ENCODE measurements around the gene ICAM2. TPM values are rescaled to one million over a fixed set of nuclear protein-coding genes. Genes with fewer than 3 reads are reported as not detected.
"Not testable (repeated sequence)": the region's sequence is repeated elsewhere in the genome, so short reads cannot be mapped to it uniquely, and the experiment has no call there.

Gene ICAM2
- total RNA-seq, 1 experiment from 2014 or later, result 2.0 TPM

DNA sequence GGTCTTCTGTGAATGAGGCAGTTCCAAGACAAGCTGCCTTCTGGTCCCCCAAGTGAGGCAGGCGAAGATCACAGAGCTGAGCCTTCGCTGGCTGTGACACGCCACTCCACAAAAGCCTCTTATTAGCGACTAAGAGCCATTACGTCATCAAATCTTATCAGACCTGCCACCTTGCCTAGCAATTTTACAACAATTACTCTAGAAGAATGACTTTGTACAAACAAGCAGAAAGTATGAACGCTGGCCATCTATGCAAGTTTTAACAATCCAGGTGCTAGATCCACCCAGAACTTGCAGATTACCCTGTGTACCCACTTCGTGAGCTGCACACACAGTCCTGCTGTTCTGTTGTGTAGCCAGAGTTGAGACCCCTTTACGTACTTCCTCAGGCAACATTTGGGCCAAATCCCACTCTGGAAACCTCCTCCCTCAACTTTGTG lies 3.8 kb upstream of the ICAM2 start:
- H3K27me3 Mint-ChIP-seq (ENCODE audit: insufficient read depth, unreplicated experiment), result no peaks in the 10 kb centered on the region
- POLR2A ChIA-PET, result no interaction called here
- peaks cover 11% of the 10 kb centered on the region for H3K36me3 Mint-ChIP-seq (ENCODE audit: insufficient read depth, unreplicated experiment)
- no peak overlapping the region for H3K27ac Mint-ChIP-seq (ENCODE audit: unreplicated experiment)
- H3K4me3 Mint-ChIP-seq (ENCODE audit: unreplicated experiment), result no peak overlapping the region
- no peaks in the 10 kb centered on the region for H3K9me3 ChIP-seq
- no peaks in the 10 kb centered on the region for H3K9me3 Mint-ChIP-seq (ENCODE audit: unreplicated experiment)
- intact Hi-C loops (cut with micrococcal nuclease; ENCODE audit: unreplicated experiment), result no loop called here
- no TSS peak for BruUV-seq (replicated peaks)
- no peak overlapping the region for H3K4me3 ChIP-seq (ENCODE audit: low read depth, low read length)
- no peak for DNase-seq
- H3K27me3 ChIP-seq (replicated peaks; ENCODE audit: control insufficient read depth, insufficient read depth, low read length), result no peaks in the 10 kb centered on the region
- no peaks in the 10 kb centered on the region for H3K4me1 ChIP-seq
- TF ChIP-seq, protein P1, sequence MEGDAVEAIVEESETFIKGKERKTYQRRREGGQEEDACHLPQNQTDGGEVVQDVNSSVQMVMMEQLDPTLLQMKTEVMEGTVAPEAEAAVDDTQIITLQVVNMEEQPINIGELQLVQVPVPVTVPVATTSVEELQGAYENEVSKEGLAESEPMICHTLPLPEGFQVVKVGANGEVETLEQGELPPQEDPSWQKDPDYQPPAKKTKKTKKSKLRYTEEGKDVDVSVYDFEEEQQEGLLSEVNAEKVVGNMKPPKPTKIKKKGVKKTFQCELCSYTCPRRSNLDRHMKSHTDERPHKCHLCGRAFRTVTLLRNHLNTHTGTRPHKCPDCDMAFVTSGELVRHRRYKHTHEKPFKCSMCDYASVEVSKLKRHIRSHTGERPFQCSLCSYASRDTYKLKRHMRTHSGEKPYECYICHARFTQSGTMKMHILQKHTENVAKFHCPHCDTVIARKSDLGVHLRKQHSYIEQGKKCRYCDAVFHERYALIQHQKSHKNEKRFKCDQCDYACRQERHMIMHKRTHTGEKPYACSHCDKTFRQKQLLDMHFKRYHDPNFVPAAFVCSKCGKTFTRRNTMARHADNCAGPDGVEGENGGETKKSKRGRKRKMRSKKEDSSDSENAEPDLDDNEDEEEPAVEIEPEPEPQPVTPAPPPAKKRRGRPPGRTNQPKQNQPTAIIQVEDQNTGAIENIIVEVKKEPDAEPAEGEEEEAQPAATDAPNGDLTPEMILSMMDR (IDR thresholded peaks at IDR 0.05; ENCODE audit: insufficient read depth in 1 of 2, low read depth in 1 of 2, low read length in 1 of 2, severe bottlenecking in 1 of 2, unreplicated experiment in 1 of 2), result no peak
- CTCF ChIA-PET, result interaction anchor here (1.0 to 9.1 kb wide), 2 partner anchors 72 to 110 kb away, joined by 8 to 277 read pairs; no protein-coding TSS in a partner anchor
- H3K4me1 Mint-ChIP-seq (ENCODE audit: low read depth, unreplicated experiment), result peaks cover 16% of the 10 kb centered on the region
- no peaks in the 10 kb centered on the region for H3K36me3 ChIP-seq (ENCODE audit: control insufficient read depth, insufficient read depth, low read length)

DNA sequence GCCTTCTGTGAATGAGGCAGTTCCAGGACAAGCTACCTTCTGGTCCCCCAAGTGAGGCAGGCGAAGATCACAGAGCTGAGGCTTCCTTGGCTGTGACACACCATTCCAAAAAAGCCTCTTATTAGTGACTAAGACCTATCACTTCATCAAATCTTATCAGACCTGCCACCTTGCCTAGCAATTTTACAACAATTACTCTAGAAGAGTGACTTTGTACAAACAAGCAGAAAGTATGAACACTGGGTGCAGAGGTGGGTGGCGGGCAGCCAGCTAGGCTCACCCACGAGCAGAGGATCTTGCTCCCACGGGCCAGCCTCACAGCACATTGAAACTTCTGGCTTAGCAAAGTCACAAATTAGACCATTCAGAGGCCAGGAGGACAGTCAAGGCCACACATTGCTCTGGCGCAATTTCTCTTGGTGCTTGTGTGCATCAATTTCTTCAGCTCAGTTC lies 2.2 kb upstream of the ICAM2 start:
- TF ChIP-seq, protein P1 (IDR thresholded peaks at IDR 0.05; ENCODE audit: insufficient read depth in 1 of 2, low read depth in 1 of 2, low read length in 1 of 2, severe bottlenecking in 1 of 2, unreplicated experiment in 1 of 2), result no peak
- intact Hi-C loops (cut with micrococcal nuclease; ENCODE audit: unreplicated experiment), result no loop called here
- no peaks in the 10 kb centered on the region for H3K9me3 ChIP-seq
- peaks cover 16% of the 10 kb centered on the region for H3K4me1 Mint-ChIP-seq (ENCODE audit: low read depth, unreplicated experiment)
- H3K27me3 ChIP-seq (replicated peaks; ENCODE audit: control insufficient read depth, insufficient read depth, low read length), result no peaks in the 10 kb centered on the region
- no peaks in the 10 kb centered on the region for H3K9me3 Mint-ChIP-seq (ENCODE audit: unreplicated experiment)
- H3K4me3 Mint-ChIP-seq (ENCODE audit: unreplicated experiment), result no peak overlapping the region
- no peaks in the 10 kb centered on the region for H3K36me3 ChIP-seq (ENCODE audit: control insufficient read depth, insufficient read depth, low read length)
- CTCF ChIA-PET, result interaction anchor here (0.7 kb wide), 1 partner anchor 123 kb away, joined by 3 read pairs; no protein-coding TSS in a partner anchor
- POLR2A ChIA-PET, result no interaction called here
- H3K4me1 ChIP-seq, result no peaks in the 10 kb centered on the region
- H3K27ac Mint-ChIP-seq (ENCODE audit: unreplicated experiment), result no peak overlapping the region
- BruUV-seq (replicated peaks), result no TSS peak
- DNase-seq, result peak in 1 of 2 experiments; percentile 10
- H3K27me3 Mint-ChIP-seq (ENCODE audit: insufficient read depth, unreplicated experiment), result no peaks in the 10 kb centered on the region
- no peak overlapping the region for H3K4me3 ChIP-seq (ENCODE audit: low read depth, low read length)
- H3K36me3 Mint-ChIP-seq (ENCODE audit: insufficient read depth, unreplicated experiment), result peaks cover 11% of the 10 kb centered on the region

DNA sequence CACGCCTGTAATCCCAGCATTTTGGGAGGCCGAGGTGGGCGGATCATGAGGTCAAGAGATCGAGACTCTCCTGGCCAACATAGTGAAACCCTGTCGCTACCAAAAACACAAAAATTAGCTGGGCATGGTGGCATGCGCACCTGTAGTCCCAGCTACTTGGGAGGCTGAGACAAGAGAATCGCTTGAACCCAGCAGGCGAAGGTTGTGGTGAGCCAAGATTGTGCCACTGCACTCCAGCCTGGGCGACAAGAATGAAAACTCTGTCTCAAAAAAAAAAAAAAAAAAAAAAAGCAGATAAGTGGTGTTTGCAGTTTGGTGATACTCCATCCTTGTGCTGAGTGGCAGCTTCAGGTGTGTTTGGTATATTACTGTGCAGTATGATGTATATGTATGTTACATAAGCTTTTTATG lies 877 bp downstream of the ICAM2 start:
- H3K4me1 Mint-ChIP-seq (ENCODE audit: low read depth, unreplicated experiment); H3K4me3 ChIP-seq (ENCODE audit: low read depth, low read length); POLR2A ChIA-PET; H3K36me3 Mint-ChIP-seq (ENCODE audit: insufficient read depth, unreplicated experiment); DNase-seq; intact Hi-C loops (cut with micrococcal nuclease; ENCODE audit: unreplicated experiment); H3K27ac Mint-ChIP-seq (ENCODE audit: unreplicated experiment); BruUV-seq (replicated peaks); H3K4me3 Mint-ChIP-seq (ENCODE audit: unreplicated experiment); H3K9me3 ChIP-seq; H3K36me3 ChIP-seq (ENCODE audit: control insufficient read depth, insufficient read depth, low read length); H3K9me3 Mint-ChIP-seq (ENCODE audit: unreplicated experiment); H3K27me3 Mint-ChIP-seq (ENCODE audit: insufficient read depth, unreplicated experiment); H3K27me3 ChIP-seq (replicated peaks; ENCODE audit: control insufficient read depth, insufficient read depth, low read length); H3K4me1 ChIP-seq: not testable (repeated sequence)
- CTCF ChIA-PET, result interaction anchor here (0.7 to 2.0 kb wide), 5 partner anchors 9 to 299 kb away, joined by 3 to 13 read pairs (median 7); no protein-coding TSS in a partner anchor
